KMS-11 (cell line): ENCODE results near the gene CD200R1L.

ENCODE experiments used
- H2AFZ ChIP-seq: fragments of 200-600 bp; sonication (generic); 2 replicates; pipeline ENCODE4 v1.6.1; 2016; ENCODE audit warnings: antibody characterized with exemption, mixed run types, low read depth
- H3K27ac ChIP-seq: fragments of 200-600 bp; sonication (generic); 2 replicates; pipeline ENCODE4 v1.6.1; 2016; ENCODE audit warnings: mild to moderate bottlenecking, mixed run types
- H3K27me3 ChIP-seq: fragments of 200-600 bp; sonication (generic); 2 replicates; pipeline ENCODE4 v1.6.1; 2017; ENCODE audit warnings: mild to moderate bottlenecking, low read depth, mixed run types, moderate library complexity; ENCODE audit not compliant: insufficient read depth
- H3K36me3 ChIP-seq: fragments of 200-600 bp; sonication (generic); 2 replicates; pipeline ENCODE4 v1.6.1; 2017; ENCODE audit warnings: mild to moderate bottlenecking, mixed run types; ENCODE audit not compliant: insufficient read depth
- H3K4me1 ChIP-seq: fragments of 200-600 bp; sonication (generic); 2 replicates; pipeline ENCODE4 v1.6.1; 2016; ENCODE audit warnings: mild to moderate bottlenecking, low read depth, mixed run types; ENCODE audit not compliant: poor library complexity, severe bottlenecking
- H3K4me2 ChIP-seq: fragments of 200-600 bp; sonication (generic); 2 replicates; pipeline ENCODE4 v1.7.0; 2016; ENCODE audit warnings: mild to moderate bottlenecking, mixed run types
- H3K4me3 ChIP-seq: fragments of 200-600 bp; sonication (generic); IDR thresholded peaks from 2 replicates; pipeline ENCODE4 v1.6.1; 2017; ENCODE audit warnings: low read depth, low read length, mixed read lengths; ENCODE audit not compliant: insufficient read depth
- H3K79me2 ChIP-seq: fragments of 200-600 bp; sonication (generic); 2 replicates; pipeline ENCODE4 v1.6.1; 2016; ENCODE audit warnings: low read depth, mixed run types; ENCODE audit not compliant: insufficient read depth
- H3K9ac ChIP-seq: fragments of 200-600 bp; sonication (generic); 2 replicates; pipeline ENCODE4 v1.6.1; 2016; ENCODE audit warnings: mild to moderate bottlenecking, mixed run types
- H4K20me1 ChIP-seq: fragments of 200-600 bp; sonication (generic); 2 replicates; pipeline ENCODE4 v1.6.1; 2016; ENCODE audit warnings: mild to moderate bottlenecking, mixed run types; ENCODE audit not compliant: insufficient read depth
- TF ChIP-seq, protein P1 (sequence below): fragments of 200-600 bp; sonication (generic); conservative IDR thresholded peaks from 2 replicates; pipeline ENCODE4 v1.6.1; 2017; ENCODE audit warnings: low read depth, mild to moderate bottlenecking, antibody characterized with exemption, low read length, moderate library complexity, mixed read lengths

The CD200R1L gene

DNA sequence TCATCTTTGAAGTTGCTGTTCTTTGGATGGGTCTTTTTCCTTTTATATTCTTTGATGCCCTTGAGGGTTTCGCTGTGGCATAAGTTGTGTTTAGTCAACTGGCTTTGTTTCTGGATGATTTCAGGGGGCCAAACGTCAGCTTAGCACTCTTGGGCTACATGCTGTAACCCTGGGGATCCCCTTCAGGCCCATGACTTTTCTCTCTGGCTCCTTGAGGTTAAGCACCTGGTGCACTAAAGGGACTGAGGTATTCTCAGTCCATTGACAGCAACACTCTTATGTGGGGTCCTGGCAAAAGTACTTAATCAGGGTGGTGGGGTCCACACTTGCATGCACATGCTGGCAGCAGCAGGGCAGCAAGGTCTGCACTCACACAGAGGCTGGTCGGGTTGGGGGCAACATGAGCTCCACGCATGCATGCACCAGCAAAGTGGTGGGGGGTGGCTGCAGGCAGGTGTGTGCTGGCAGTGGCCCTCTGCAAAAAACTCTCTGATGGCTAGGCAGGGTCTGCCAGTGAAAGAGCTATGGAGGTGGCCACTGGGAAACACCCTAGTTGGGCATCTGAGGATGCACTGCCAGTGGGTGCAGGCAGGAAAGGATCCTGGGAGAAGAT lies 38.1 kb upstream of the CD200R1L start:
- H3K27ac ChIP-seq = no peak overlapping the region
- TF ChIP-seq, protein P1, sequence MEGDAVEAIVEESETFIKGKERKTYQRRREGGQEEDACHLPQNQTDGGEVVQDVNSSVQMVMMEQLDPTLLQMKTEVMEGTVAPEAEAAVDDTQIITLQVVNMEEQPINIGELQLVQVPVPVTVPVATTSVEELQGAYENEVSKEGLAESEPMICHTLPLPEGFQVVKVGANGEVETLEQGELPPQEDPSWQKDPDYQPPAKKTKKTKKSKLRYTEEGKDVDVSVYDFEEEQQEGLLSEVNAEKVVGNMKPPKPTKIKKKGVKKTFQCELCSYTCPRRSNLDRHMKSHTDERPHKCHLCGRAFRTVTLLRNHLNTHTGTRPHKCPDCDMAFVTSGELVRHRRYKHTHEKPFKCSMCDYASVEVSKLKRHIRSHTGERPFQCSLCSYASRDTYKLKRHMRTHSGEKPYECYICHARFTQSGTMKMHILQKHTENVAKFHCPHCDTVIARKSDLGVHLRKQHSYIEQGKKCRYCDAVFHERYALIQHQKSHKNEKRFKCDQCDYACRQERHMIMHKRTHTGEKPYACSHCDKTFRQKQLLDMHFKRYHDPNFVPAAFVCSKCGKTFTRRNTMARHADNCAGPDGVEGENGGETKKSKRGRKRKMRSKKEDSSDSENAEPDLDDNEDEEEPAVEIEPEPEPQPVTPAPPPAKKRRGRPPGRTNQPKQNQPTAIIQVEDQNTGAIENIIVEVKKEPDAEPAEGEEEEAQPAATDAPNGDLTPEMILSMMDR = no peak
- H3K9ac ChIP-seq = no peak overlapping the region
- peaks cover 5% of the 10 kb centered on the region for H3K4me1 ChIP-seq
- no peaks in the 10 kb centered on the region for H3K79me2 ChIP-seq
- H3K4me3 ChIP-seq = no peak overlapping the region
- H3K36me3 ChIP-seq = no peaks in the 10 kb centered on the region
- no peaks in the 10 kb centered on the region for H4K20me1 ChIP-seq
- no peak overlapping the region for H3K4me2 ChIP-seq
- no peak overlapping the region for H2AFZ ChIP-seq
- no peaks in the 10 kb centered on the region for H3K27me3 ChIP-seq

DNA sequence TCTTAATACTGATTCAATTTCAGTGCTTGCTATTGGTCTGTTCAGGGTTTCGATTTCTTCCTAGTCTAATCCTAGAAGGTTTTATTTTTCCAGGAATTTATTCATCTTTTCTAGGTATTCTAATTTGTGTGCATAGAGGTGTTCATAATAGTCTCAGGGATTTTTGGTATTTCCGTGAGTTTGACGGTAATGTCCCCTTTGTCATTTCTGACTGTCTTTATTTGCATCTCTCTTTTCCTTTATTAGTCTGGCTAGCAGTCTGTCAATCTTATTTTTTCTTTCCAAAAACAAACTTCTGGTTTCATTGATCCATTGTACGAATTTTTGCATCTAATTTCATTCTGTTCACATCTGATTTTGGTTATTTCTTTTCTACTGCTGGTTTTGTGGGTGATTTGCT lies 35.2 kb upstream of the CD200R1L start:
- H3K36me3 ChIP-seq = no peaks in the 10 kb centered on the region
- H3K4me1 ChIP-seq = peaks cover 7% of the 10 kb centered on the region
- H3K27me3 ChIP-seq = no peaks in the 10 kb centered on the region
- TF ChIP-seq, protein P1 = no peak
- no peak overlapping the region for H3K9ac ChIP-seq
- no peak overlapping the region for H3K27ac ChIP-seq
- no peak overlapping the region for H3K4me3 ChIP-seq
- H3K79me2 ChIP-seq = no peaks in the 10 kb centered on the region
- H3K4me2 ChIP-seq = no peak overlapping the region
- H2AFZ ChIP-seq = no peak overlapping the region
- H4K20me1 ChIP-seq = no peaks in the 10 kb centered on the region

DNA sequence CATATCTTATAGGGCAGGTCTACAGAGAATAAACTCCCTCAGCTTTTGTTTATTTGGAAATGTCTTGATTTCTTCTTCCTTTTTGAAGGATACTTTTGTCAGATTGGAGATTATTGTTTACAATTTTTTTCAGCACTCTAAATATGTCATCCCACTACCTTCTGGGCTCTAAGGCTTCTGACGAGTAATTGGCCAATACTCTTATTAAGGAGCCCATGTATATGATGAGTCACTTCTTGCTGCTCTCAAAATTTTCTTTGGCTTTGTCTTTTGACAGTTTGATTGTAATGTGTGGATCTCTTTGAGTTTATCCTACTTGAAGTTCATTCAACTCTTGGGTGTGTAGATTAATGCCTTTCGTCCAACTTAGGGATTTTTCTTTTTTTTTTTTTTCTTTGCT lies 28.9 kb upstream of the CD200R1L start:
- H3K27me3 ChIP-seq = no peaks in the 10 kb centered on the region
- peaks cover 7% of the 10 kb centered on the region for H3K4me1 ChIP-seq
- no peak overlapping the region for H2AFZ ChIP-seq
- no peaks in the 10 kb centered on the region for H4K20me1 ChIP-seq
- H3K9ac ChIP-seq = no peak overlapping the region
- TF ChIP-seq, protein P1 = no peak
- H3K4me3 ChIP-seq = no peak overlapping the region
- no peaks in the 10 kb centered on the region for H3K36me3 ChIP-seq
- no peak overlapping the region for H3K27ac ChIP-seq
- no peaks in the 10 kb centered on the region for H3K79me2 ChIP-seq
- H3K4me2 ChIP-seq = no peak overlapping the region

DNA sequence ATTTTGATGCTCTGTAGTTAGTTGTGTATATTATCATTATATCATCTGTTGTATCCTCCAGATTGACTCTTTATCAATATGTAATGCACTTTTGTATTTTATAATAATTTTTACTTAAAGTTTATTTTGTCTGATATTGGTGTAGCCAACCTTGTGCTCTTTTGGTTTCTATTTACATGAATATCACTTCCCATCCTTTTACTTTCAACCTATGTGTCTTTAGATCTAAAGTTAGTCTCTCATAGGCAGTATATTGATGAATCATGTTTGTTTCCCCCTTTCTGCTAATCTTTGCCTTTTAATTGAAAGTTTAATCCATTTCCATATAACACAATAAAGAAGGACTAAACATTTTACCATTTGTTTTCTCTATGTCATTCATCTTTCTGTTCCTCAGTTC lies 28.1 kb upstream of the CD200R1L start:
- Histone ChIP-seq H3K36me3 (no peaks in the 10 kb centered on the region), H3K4me1 (peaks cover under 1% of the 10 kb centered on the region)
- TF ChIP-seq, protein P1 = no peak

More for the DNA sequence above, 28.1 kb upstream of the CD200R1L start:
- no peak overlapping the region for H2AFZ ChIP-seq
- H3K79me2 ChIP-seq = no peaks in the 10 kb centered on the region
- no peak overlapping the region for H3K27ac ChIP-seq
- H3K27me3 ChIP-seq = no peaks in the 10 kb centered on the region
- H3K9ac ChIP-seq = no peak overlapping the region
- no peak overlapping the region for H3K4me3 ChIP-seq
- no peak overlapping the region for H3K4me2 ChIP-seq
- H4K20me1 ChIP-seq = no peaks in the 10 kb centered on the region
